Vagina (tissue), 2 donors: ENCODE data around the gene PREP.

Experiments used
- POLR2A ChIP-seq, 2 donors: fragments of 450-650 bp; IDR thresholded peaks; one replicate each; pipeline ENCODE4 v1.6.1; 2017; ENCODE audit warnings: antibody characterized with exemption in 2 of 2, mild to moderate bottlenecking in 2 of 2, moderate library complexity in 2 of 2
- POLR2AphosphoS5 ChIP-seq, 2 donors: sonication (generic); formaldehyde crosslinking; IDR thresholded peaks; one replicate each; pipeline ENCODE4 v1.9.0; 2017; ENCODE audit warnings: antibody characterized with exemption in 2 of 2, mild to moderate bottlenecking in 2 of 2, low read depth in 1 of 2; ENCODE audit not compliant: insufficient read depth in 1 of 2
- TF ChIP-seq, protein P1 (sequence below), 3 experiments: fragments of 450-650 bp in 2 of 3; fragments of 200-600 bp in 1 of 3; sonication (generic) in 1 of 3; IDR thresholded peaks; one replicate each; pipeline ENCODE4 v1.5.1; 2017 to 2019; ENCODE audit warnings: antibody characterized with exemption in 3 of 3, mild to moderate bottlenecking in 2 of 3, moderate library complexity in 2 of 3

DNA sequence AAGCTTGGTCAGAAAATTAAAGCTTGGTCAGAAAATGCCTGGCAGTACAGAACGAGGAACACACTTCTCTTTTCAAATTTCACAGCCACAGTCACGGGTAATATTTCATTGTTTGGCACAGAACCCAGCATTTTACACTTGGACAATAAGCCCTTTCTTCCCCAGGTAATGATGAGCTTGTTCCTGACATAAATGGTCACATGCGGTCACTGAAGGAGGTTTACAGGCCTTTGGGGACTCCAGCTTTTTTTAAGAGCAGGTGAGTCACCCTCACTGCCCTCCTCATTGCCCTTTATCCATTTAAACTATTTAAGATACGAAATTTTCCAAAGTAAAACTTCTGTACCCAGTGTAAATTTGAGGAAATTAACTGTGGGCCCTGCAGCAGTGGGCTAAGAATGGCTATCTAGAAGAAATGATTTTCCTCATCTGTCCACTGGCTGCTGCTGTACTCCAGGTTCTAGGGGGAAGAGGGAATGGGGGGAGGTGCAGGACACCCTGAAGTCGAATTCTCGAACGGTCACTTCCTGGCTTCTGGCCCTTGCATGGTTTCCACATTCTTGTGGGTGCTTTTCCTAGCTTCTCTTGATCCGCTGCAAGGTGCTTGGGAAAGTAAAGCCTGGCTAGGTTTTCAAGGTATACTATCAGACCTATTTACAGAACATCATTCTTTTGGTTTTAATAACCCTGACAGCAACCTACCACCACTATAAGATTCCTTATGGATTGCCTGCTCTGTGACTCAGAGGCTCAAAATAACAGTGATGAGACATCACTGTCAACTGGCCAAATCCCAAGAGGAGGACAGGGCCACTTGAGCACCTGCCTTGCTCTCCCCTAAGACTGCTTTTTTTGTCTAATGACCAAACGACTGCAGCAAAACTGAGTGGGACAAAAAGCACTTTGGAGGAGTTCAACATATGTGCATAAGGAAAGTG is 75.8 kb downstream of the PREP start:
- TF ChIP-seq, protein P1, sequence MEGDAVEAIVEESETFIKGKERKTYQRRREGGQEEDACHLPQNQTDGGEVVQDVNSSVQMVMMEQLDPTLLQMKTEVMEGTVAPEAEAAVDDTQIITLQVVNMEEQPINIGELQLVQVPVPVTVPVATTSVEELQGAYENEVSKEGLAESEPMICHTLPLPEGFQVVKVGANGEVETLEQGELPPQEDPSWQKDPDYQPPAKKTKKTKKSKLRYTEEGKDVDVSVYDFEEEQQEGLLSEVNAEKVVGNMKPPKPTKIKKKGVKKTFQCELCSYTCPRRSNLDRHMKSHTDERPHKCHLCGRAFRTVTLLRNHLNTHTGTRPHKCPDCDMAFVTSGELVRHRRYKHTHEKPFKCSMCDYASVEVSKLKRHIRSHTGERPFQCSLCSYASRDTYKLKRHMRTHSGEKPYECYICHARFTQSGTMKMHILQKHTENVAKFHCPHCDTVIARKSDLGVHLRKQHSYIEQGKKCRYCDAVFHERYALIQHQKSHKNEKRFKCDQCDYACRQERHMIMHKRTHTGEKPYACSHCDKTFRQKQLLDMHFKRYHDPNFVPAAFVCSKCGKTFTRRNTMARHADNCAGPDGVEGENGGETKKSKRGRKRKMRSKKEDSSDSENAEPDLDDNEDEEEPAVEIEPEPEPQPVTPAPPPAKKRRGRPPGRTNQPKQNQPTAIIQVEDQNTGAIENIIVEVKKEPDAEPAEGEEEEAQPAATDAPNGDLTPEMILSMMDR (IDR thresholded peaks at IDR 0.05), result no peak
- TF ChIP-seq POLR2A (IDR thresholded peaks at IDR 0.05), result no peak
- no peak for TF ChIP-seq POLR2AphosphoS5 (IDR thresholded peaks at IDR 0.05; ENCODE audit: insufficient read depth in 1 of 2, low read depth in 1 of 2)
